Measurements from ENCODE around the gene CLIP2. TPM values are rescaled to one million over a fixed set of nuclear protein-coding genes. Genes with fewer than 3 reads are reported as not detected.
A peak's percentile ranks its signal among the peaks of the same experiment; 100 is the strongest.

Gene CLIP2
- polyA plus RNA-seq, 1 experiment = 5.6 TPM

DNA sequence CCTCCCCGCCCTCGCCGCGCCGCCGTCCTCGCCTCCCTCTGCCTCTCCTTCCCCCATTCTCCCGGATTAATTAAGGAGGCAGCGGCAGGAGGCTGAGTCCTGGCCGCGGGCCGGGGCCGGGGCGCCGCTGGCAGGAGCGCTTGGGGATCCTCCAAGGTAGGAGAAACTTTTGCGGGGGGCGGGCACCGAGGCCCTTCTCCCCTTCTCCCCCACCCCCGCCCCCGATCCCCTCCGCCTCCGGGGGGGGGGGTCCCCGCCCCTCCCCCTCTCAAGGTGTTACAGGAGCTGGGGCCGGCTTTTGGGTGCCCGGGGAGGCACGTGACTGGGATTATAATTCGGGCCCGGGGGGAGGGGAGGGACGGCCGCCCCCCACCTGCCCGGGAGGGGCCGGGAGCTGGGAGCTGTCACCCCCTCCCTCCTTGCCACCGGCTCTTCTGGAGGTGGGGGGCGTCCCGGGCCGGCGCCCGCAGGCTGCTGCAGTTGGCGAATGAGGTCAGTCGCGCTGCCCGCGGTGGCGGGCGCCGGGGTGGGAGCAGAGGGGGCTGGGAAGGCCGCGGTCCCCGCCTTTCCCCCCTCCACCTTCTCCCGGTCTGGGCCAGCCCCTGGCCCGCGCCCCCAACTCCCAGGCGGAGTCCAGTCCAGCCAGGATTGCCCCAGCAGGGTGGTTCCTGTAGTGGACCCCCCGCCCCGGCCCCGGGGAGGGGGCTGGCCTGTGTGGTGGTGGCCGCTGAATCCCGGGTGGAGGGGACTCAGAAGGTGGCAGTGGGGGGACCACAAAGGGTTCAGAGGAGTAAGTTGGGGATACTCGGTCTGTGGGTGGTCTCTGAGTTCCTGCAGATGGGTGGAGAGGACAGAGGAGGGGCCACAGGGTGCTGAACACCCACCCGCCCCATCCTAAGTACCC, 165.1 kb downstream of the CLIP2 start:
- no peak for DNase-seq (ENCODE audit: low read depth)
- ChIA-PET POLR2A (no interaction called here), CTCF (interaction anchor here (0.6 kb wide), 1 partner anchor 30 kb away, joined by 3 read pairs; no protein-coding TSS in a partner anchor)
- TF ChIP-seq, protein P1, sequence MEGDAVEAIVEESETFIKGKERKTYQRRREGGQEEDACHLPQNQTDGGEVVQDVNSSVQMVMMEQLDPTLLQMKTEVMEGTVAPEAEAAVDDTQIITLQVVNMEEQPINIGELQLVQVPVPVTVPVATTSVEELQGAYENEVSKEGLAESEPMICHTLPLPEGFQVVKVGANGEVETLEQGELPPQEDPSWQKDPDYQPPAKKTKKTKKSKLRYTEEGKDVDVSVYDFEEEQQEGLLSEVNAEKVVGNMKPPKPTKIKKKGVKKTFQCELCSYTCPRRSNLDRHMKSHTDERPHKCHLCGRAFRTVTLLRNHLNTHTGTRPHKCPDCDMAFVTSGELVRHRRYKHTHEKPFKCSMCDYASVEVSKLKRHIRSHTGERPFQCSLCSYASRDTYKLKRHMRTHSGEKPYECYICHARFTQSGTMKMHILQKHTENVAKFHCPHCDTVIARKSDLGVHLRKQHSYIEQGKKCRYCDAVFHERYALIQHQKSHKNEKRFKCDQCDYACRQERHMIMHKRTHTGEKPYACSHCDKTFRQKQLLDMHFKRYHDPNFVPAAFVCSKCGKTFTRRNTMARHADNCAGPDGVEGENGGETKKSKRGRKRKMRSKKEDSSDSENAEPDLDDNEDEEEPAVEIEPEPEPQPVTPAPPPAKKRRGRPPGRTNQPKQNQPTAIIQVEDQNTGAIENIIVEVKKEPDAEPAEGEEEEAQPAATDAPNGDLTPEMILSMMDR (IDR thresholded peaks at IDR 0.05; ENCODE audit: insufficient read depth, low read depth, low read length) = no peak
- no peaks in the 10 kb centered on the region for H3K36me3 ChIP-seq (ENCODE audit: control insufficient read depth, insufficient read depth, low read length)
- no peaks in the 10 kb centered on the region for H3K27me3 ChIP-seq (ENCODE audit: control insufficient read depth, insufficient read depth, low read length)
- H3K4me3 ChIP-seq (ENCODE audit: low read depth, low read length) = peak overlapping the region; percentile 77

DNA sequence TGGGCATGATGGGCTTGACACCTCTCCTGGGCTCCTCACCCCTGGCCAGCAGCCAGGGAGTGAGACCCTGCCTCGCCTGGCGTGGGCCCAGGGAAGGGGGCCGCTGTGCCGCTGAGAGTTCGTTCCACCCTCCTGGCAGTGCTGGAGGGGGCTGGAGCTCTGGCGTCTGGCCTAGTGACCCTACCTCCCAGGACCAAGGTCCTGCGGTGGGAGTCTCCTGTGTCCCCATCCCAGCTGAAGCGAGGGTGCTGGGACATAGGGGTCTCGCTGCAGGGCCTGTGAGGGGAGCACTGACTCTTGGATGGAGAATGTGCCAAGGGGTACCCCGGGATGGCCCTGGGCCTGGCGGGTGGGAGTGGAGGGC, 165.7 kb downstream of the CLIP2 start:
- CTCF ChIA-PET = interaction anchor here (0.6 to 1.0 kb wide), 3 partner anchors 23 to 31 kb away, joined by 3 read pairs; no protein-coding TSS in a partner anchor
- Histone ChIP-seq H3K36me3 (ENCODE audit: control insufficient read depth, insufficient read depth, low read length) (no peaks in the 10 kb centered on the region), H3K4me3 (ENCODE audit: low read depth, low read length) (peak overlapping the region; percentile 77), H3K27me3 (ENCODE audit: control insufficient read depth, insufficient read depth, low read length) (no peaks in the 10 kb centered on the region)
- POLR2A ChIA-PET = no interaction called here
- TF ChIP-seq, protein P1 (IDR thresholded peaks at IDR 0.05; ENCODE audit: insufficient read depth, low read depth, low read length) = no peak
- DNase-seq (ENCODE audit: low read depth) = no peak

DNA sequence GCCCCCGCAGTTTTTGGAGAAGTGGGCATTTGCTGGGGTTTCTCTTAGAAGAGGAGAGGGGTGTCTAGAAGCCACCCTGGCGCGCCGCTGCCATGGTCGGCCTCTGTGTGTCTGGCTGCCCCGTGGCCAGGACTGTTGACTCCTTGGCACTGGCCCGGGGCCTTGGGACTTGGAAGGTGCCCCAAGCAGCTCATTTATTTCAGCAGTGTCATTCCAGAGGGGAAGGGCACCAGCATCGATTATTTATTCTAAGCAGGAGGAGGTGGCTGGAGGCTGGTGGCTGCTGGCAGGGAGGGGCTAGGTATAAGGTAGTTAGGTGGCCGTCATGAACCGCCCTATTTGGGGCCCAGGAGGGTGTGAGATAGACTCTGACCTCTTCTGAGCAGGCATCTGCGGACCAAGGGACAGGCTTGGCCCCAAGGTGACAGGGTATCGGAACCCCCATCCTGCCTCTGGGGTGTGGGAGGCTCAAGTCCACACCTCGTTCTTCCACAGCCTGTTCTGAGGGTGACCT, 166.1 kb downstream of the CLIP2 start:
- no peak for DNase-seq (ENCODE audit: low read depth)
- POLR2A ChIA-PET = no interaction called here
- CTCF ChIA-PET = interaction anchor here (0.7 to 1.0 kb wide), 3 partner anchors 18 to 26 kb away, joined by 3 read pairs; no protein-coding TSS in a partner anchor

More for the DNA sequence above, 166.1 kb downstream of the CLIP2 start:
- Histone ChIP-seq H3K4me3 (ENCODE audit: low read depth, low read length) (peak overlapping the region; percentile 77), H3K36me3 (ENCODE audit: control insufficient read depth, insufficient read depth, low read length) (no peaks in the 10 kb centered on the region), H3K27me3 (ENCODE audit: control insufficient read depth, insufficient read depth, low read length) (no peaks in the 10 kb centered on the region)
- TF ChIP-seq, protein P1 (IDR thresholded peaks at IDR 0.05; ENCODE audit: insufficient read depth, low read depth, low read length) = no peak

Other genes with a start within 250 kb of the CLIP2 start
- 29.8 and 45.7 TPM in 2 replicates for gene LIMK1, start 205.6 kb upstream of the CLIP2 start, polyA plus RNA-seq (2011; rRNA removed)
- 385 and 393 TPM in 2 replicates for gene EIF4H, start 115.1 kb upstream of the CLIP2 start, polyA plus RNA-seq (2011; rRNA removed)
- 0.34 and 0.59 TPM in 2 replicates for gene LAT2, start 79.4 kb upstream of the CLIP2 start, polyA plus RNA-seq (2011; rRNA removed)
- 19.4 and 22.1 TPM in 2 replicates for gene RFC2, start 35.0 kb upstream of the CLIP2 start, polyA plus RNA-seq (2011; rRNA removed)
- gene GTF2IRD1, start 164.5 kb downstream of the CLIP2 start, polyA plus RNA-seq (2011; rRNA removed) = 23.8 and 29.0 TPM in 2 replicates